AG09309 (cell line): Measurements from ENCODE around the gene PNMA6F.

Experiments used
- DNase-seq: peaks from one replicate; pipeline ENCODE4 v3.0.0-alpha.2; 2010; ENCODE audit warnings: low read depth
- H3K4me3 ChIP-seq: 2 replicates; pipeline ENCODE4 v1.5.1; 2011; ENCODE audit warnings: mild to moderate bottlenecking, low read depth, low read length, moderate library complexity; ENCODE audit not compliant: control insufficient read depth
- CTCF ChIP-seq: IDR thresholded peaks from 2 replicates; pipeline ENCODE4 v1.5.1; 2011; ENCODE audit warnings: mild to moderate bottlenecking, low read depth, low read length, inconsistent platforms; ENCODE audit not compliant: insufficient read depth, control insufficient read depth; ENCODE audit errors: missing control alignments

The PNMA6F gene

GRCh38 chrX:153347530-153347929 lies 26.0 kb upstream of the PNMA6F start:
- no peak overlapping the region for H3K4me3 ChIP-seq
- TF ChIP-seq CTCF = no peak
- DNase-seq = no peak

- H3K4me3 ChIP-seq = no peak overlapping the region
- no peak for DNase-seq
- no peak for TF ChIP-seq CTCF
Observed at GRCh38 chrX:153343674-153344073, 22.1 kb upstream of the PNMA6F start.

GRCh38 chrX:153342762-153343558 lies 21.4 kb upstream of the PNMA6F start:
- no peak overlapping the region for H3K4me3 ChIP-seq
- no peak for TF ChIP-seq CTCF
- no peak for DNase-seq

- no peak for TF ChIP-seq CTCF
- DNase-seq = no peak
- no peak overlapping the region for H3K4me3 ChIP-seq
Observed at GRCh38 chrX:153340111-153340510, 18.5 kb upstream of the PNMA6F start.

GRCh38 chrX:153339662-153340061 lies 18.1 kb upstream of the PNMA6F start:
- no peak for TF ChIP-seq CTCF
- no peak overlapping the region for H3K4me3 ChIP-seq
- DNase-seq = no peak

- no peak for TF ChIP-seq CTCF
- no peak for DNase-seq
- no peak overlapping the region for H3K4me3 ChIP-seq
Observed at GRCh38 chrX:153338836-153339235, 17.3 kb upstream of the PNMA6F start.
